SU-DHL-6 (cell line): Measurements from ENCODE around the gene MTRR.

ENCODE experiments used
- H2AFZ ChIP-seq: fragments of 200-600 bp; sonication (generic); 2 replicates; pipeline ENCODE4 v1.6.1; 2014; ENCODE audit warnings: low read depth, mild to moderate bottlenecking, moderate library complexity, mixed read lengths, antibody characterized with exemption, low read length; ENCODE audit not compliant: severe bottlenecking
- H3F3A ChIP-seq: fragments of 200-600 bp; shearing (Covaris generic); 2 replicates; pipeline ENCODE4 v1.6.0; 2016; ENCODE audit warnings: antibody characterized with exemption, mild to moderate bottlenecking; ENCODE audit not compliant: insufficient read depth
- H3K27ac ChIP-seq: fragments of 200-600 bp; sonication (generic); 2 replicates; pipeline ENCODE4 v1.5.1; 2016; ENCODE audit warnings: low read depth, mild to moderate bottlenecking, low read length, moderate library complexity, mixed read lengths
- H3K27me3 ChIP-seq: fragments of 200-600 bp; sonication (generic), shearing (Covaris generic); 2 replicates; pipeline ENCODE4 v1.6.0; 2014; ENCODE audit warnings: mild to moderate bottlenecking, low read length
- H3K36me3 ChIP-seq: fragments of 200-600 bp; sonication (generic); 2 replicates; pipeline ENCODE4 v1.6.1; 2014; ENCODE audit warnings: mild to moderate bottlenecking, low read length, mixed read lengths
- H3K4me2 ChIP-seq: fragments of 300-600, 200-600 bp; shearing (Covaris generic), sonication (generic); 2 replicates; pipeline ENCODE4 v1.6.0; 2014; ENCODE audit warnings: low read length, low read depth, mild to moderate bottlenecking; ENCODE audit not compliant: poor library complexity, severe bottlenecking
- H3K4me3 ChIP-seq: fragments of 200-600 bp; sonication (generic); 2 replicates; pipeline ENCODE4 v1.5.1; 2014; ENCODE audit warnings: antibody characterized with exemption, low read length, mild to moderate bottlenecking, mixed read lengths; ENCODE audit not compliant: insufficient read depth, poor library complexity, severe bottlenecking
- H3K79me2 ChIP-seq: fragments of 200-600 bp; sonication (generic); 2 replicates; pipeline ENCODE4 v1.6.1; 2014; ENCODE audit warnings: mild to moderate bottlenecking, low read length, moderate library complexity; ENCODE audit not compliant: insufficient read depth
- H3K9ac ChIP-seq: fragments of 200-600 bp; sonication (generic); 2 replicates; pipeline ENCODE4 v1.7.0; 2014; ENCODE audit warnings: mild to moderate bottlenecking, low read length
- H3K9me2 ChIP-seq: fragments of 200-600 bp; sonication (generic); replicated peaks from 2 replicates; pipeline ENCODE4 v1.6.1; 2014; ENCODE audit warnings: low read length; ENCODE audit not compliant: insufficient read depth
- H3K9me3 ChIP-seq: fragments of 200-600 bp; sonication (generic); 2 replicates; pipeline ENCODE4 v1.6.1; 2014; ENCODE audit warnings: low read length, mixed read lengths; ENCODE audit not compliant: insufficient read depth
- H4K20me1 ChIP-seq: fragments of 200-600 bp; sonication (generic); 2 replicates; pipeline ENCODE4 v1.6.1; 2014; ENCODE audit warnings: low read depth, mild to moderate bottlenecking, antibody characterized with exemption, low read length, moderate library complexity, mixed read lengths
- EZH2phosphoT487 ChIP-seq: fragments of 200-600 bp; sonication (generic), shearing (Covaris generic); conservative IDR thresholded peaks from 2 replicates; pipeline ENCODE4 v1.6.1; 2018; ENCODE audit warnings: mild to moderate bottlenecking, antibody characterized with exemption, low read length, moderate library complexity, mixed read lengths
- TF ChIP-seq, protein P1 (sequence below): fragments of 200-600 bp; sonication (generic); IDR thresholded peaks from one replicate; pipeline ENCODE4 v1.5.1; 2017; ENCODE audit warnings: antibody characterized with exemption, mild to moderate bottlenecking, low read length, moderate library complexity; ENCODE audit not compliant: insufficient read depth, poor library complexity, severe bottlenecking

The MTRR gene

DNA sequence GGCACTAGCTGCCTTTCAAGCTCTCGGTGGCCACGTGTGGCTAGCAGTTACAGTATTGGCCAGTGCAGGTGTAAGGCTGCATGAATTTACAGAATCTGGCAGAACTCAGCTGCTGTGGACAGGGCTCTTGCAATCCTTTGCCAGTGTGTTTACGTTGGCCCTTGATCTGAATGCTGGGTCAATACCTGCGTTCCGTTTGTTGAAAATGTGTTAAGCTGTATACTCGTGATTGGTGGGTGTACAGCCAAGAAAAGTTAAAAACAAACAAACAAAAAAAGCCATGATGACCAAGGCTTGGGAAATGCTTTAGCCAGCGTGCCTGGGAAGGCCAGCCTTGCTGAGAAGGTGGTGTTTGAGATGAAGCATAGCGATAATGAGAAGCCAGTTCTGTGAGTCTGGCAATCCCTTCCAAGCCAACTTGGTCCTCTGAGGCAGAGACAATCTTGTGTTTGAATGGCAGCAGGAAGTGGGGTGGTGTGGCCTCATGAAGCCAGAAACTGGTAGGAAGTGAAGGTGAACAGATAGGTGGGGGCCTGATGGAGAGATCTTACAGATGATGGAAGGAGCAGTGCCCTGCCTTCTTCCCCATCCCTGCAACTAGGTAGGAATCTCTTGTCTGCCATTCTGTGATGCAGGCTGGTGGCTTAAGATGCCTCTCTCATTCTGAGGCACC, 17.2 kb upstream of the MTRR start:
- no peaks in the 10 kb centered on the region for H3K36me3 ChIP-seq
- H2AFZ ChIP-seq, result no peak overlapping the region
- no peak overlapping the region for H3K4me3 ChIP-seq
- no peaks in the 10 kb centered on the region for H4K20me1 ChIP-seq
- no peak for TF ChIP-seq EZH2phosphoT487
- TF ChIP-seq, protein P1, sequence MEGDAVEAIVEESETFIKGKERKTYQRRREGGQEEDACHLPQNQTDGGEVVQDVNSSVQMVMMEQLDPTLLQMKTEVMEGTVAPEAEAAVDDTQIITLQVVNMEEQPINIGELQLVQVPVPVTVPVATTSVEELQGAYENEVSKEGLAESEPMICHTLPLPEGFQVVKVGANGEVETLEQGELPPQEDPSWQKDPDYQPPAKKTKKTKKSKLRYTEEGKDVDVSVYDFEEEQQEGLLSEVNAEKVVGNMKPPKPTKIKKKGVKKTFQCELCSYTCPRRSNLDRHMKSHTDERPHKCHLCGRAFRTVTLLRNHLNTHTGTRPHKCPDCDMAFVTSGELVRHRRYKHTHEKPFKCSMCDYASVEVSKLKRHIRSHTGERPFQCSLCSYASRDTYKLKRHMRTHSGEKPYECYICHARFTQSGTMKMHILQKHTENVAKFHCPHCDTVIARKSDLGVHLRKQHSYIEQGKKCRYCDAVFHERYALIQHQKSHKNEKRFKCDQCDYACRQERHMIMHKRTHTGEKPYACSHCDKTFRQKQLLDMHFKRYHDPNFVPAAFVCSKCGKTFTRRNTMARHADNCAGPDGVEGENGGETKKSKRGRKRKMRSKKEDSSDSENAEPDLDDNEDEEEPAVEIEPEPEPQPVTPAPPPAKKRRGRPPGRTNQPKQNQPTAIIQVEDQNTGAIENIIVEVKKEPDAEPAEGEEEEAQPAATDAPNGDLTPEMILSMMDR, result no peak
- no peak overlapping the region for H3K9ac ChIP-seq
- H3K79me2 ChIP-seq, result no peaks in the 10 kb centered on the region
- H3K4me2 ChIP-seq, result no peak overlapping the region
- H3K9me2 ChIP-seq, result no peaks in the 10 kb centered on the region
- no peaks in the 10 kb centered on the region for H3K27me3 ChIP-seq
- H3F3A ChIP-seq, result no peaks in the 10 kb centered on the region
- no peak overlapping the region for H3K27ac ChIP-seq
- H3K9me3 ChIP-seq, result no peaks in the 10 kb centered on the region

DNA sequence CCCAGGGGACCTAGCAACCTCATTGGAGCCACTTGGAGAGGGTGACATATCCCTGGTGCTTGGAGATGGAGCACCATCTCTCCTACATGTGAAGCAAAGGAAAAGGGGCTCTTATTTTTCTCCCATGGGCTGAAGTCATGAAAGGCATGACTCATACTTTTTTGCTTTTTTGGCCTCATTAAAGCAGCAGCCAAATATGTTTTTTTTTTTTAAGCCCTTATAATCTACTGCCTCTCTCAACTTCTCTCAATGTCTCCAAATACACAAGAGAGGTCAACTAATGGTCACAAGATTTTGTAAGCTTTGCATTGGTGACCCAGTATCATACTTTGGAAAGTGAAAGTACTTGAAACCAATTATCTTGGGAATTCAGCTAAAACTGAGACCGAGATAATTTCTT, 16.4 kb upstream of the MTRR start:
- H3K9me2 ChIP-seq, result no peaks in the 10 kb centered on the region
- TF ChIP-seq EZH2phosphoT487, result no peak
- TF ChIP-seq, protein P1, result no peak
- H2AFZ ChIP-seq, result no peak overlapping the region

DNA sequence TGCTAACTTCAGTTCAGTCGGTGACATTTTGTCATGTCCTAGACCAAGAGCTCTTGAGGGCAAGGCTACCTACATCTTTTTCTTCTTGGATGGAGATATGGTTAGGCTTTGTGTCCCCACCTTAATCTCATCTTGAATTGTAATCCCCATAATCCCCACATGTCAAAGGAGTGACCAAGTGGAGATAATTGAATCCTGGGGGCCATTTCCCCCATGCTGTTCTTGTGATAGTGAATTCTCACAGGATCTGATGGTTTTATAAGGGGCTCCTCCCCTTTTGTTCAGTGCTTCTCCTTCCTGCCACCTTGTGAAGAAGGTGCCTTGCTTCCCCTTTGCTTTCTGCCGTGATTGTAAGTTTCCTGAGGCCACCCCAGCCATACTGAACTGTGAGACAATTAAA, 16.0 kb upstream of the MTRR start:
- no peaks in the 10 kb centered on the region for H3K9me2 ChIP-seq
- no peak overlapping the region for H2AFZ ChIP-seq
- H3K36me3 ChIP-seq, result no peaks in the 10 kb centered on the region
- no peak overlapping the region for H3K27ac ChIP-seq
- H3K9me3 ChIP-seq, result no peaks in the 10 kb centered on the region
- H3K9ac ChIP-seq, result no peak overlapping the region
- H4K20me1 ChIP-seq, result no peaks in the 10 kb centered on the region
- no peaks in the 10 kb centered on the region for H3F3A ChIP-seq
- H3K4me3 ChIP-seq, result no peak overlapping the region
- H3K27me3 ChIP-seq, result no peaks in the 10 kb centered on the region
- no peak for TF ChIP-seq EZH2phosphoT487
- TF ChIP-seq, protein P1, result no peak
- no peaks in the 10 kb centered on the region for H3K79me2 ChIP-seq
- no peak overlapping the region for H3K4me2 ChIP-seq

More for the DNA sequence above, 16.4 kb upstream of the MTRR start:
- H4K20me1 ChIP-seq, result no peaks in the 10 kb centered on the region
- H3K9ac ChIP-seq, result no peak overlapping the region
- H3K27me3 ChIP-seq, result no peaks in the 10 kb centered on the region
- no peaks in the 10 kb centered on the region for H3K9me3 ChIP-seq
- no peaks in the 10 kb centered on the region for H3F3A ChIP-seq
- no peaks in the 10 kb centered on the region for H3K36me3 ChIP-seq
- H3K79me2 ChIP-seq, result no peaks in the 10 kb centered on the region
- no peak overlapping the region for H3K27ac ChIP-seq
- no peak overlapping the region for H3K4me3 ChIP-seq
- no peak overlapping the region for H3K4me2 ChIP-seq
